Measurements from ENCODE around the gene AOPEP.

AOPEP gene

DNA sequence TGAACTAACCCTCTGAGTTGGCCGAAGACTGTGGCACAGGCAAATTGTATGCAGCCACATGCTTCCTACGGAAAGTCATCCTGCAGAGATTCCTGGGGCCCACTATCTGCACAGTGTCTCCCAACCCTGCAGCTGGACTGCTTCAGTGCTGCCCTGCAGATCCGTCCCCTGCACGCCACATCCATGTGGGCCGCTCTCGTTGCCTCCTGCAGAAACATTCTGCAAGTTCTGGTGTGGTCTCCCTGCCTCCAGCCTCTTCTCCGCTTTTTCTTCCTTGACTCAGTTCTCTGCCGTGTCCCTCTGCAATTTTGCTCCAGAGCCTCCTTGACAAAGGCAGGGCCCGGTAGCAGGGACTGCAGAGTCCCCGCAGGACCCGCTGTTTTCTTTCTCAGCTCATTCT is 249.0 kb downstream of the AOPEP start:
- DNase-seq = no peak

DNA sequence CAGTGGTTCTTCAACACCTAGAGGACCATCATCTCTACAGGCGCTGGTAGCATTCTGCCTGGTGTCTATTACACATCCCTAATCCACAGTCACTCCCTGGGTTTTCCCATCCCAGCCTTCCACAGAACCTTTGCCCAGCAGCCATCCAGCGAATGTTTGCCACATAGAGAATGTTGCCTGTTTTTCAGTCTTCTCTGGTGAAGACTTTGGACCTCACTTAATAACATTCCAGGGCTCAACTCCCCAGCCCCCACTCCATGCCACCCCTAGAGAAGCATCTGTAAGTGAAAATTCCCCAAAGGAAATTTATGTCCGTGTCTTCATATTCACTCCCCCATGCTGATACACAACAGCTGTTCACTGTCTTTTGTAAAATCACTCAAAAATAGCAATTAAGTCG is 249.6 kb downstream of the AOPEP start:
- no peak for DNase-seq

DNA sequence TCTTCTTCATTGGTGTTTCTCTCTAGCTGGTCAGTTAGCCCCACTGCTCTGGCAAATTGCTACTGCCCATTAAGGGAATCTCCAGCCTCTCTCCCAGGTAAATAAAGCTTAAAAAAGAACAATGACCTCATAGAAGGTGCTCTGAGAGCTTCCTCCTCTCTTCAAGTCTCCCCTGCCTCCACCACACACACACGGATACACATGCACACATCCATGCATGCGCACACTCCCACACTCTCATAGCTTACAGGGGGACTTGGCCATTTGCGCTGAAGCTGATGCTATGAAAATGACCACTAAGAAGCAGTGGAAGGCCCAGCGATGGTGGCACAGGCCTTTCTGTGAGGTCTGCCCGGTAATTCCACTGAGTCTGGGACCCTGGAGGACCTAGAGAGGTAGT is 250.9 kb downstream of the AOPEP start:
- DNase-seq = no peak

GRCh38 chr9:94979904-94980507 is 253.5 kb downstream of the AOPEP start:
- DNase-seq = no peak

DNA sequence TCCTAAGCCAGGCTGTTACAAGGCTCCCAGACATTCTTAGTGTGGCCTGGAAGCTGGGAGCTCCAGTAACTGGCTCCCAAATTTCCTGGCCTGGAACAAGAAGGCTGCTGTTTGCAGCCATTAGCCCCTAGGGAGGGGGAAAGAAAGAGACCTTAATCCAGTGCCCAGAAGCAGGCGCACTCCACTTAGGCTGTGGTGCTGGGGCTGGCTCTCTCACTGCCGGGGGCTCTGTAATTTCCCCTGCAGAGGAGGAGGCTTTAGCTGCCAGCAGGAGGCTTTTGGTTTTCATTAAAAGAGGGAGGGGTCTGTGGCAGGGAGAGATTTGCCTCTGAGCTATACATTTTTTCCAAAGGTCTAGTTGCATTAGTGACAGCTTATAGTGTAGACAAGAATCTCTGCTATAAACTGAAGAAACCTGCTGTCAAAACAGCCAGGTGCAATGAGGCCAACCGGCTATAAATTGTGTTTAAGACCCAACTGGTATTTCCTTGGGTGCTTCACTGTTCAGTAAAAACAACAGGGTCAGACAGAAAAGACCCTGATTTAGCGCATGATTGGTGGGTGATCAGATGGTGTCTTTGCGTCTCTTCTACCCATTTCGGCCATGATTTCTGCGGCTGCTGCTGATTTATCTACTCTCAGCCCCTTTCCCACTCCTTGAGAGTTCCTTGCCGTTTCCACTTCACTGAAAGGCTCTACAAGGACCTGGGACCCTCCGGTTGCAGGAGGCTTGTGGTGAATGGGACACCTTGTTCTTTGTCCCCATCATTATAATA is 254.6 kb downstream of the AOPEP start:
- no peak for DNase-seq

GRCh38 chr9:94981723-94982090 is 255.2 kb downstream of the AOPEP start:
- no peak for DNase-seq

- DNase-seq = no peak
Observed at GRCh38 chr9:94982211-94982610, 255.7 kb downstream of the AOPEP start.

GRCh38 chr9:94983552-94983951 is 257.1 kb downstream of the AOPEP start:
- DNase-seq = no peak

- DNase-seq = no peak
Observed at GRCh38 chr9:94984891-94985476, 258.5 kb downstream of the AOPEP start.

- DNase-seq = no peak
Observed at GRCh38 chr9:94985649-94986048, 259.1 kb downstream of the AOPEP start.

DNA sequence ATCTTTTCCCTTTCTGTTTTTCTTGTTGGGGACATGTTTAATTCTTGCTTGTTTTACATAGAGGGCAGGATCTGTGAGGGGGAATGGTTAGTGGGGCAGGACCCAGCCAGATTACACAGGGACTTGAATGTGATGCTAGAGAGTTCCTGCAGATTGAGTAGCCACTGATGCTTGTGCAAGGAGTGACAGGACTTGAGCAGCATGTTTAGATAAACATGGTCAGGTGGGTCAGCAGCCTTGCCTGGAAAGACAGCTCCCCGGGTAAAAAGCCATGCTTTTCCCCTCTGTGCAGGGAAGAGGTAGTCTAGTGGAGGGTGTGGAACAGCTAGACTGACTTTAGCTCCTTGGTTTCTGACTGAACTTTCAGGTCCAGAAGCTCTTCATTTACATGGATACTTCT is 261.2 kb downstream of the AOPEP start:
- no peak for DNase-seq

GRCh38 chr9:94990897-94991561 is 264.5 kb downstream of the AOPEP start:
- no peak for DNase-seq

DNA sequence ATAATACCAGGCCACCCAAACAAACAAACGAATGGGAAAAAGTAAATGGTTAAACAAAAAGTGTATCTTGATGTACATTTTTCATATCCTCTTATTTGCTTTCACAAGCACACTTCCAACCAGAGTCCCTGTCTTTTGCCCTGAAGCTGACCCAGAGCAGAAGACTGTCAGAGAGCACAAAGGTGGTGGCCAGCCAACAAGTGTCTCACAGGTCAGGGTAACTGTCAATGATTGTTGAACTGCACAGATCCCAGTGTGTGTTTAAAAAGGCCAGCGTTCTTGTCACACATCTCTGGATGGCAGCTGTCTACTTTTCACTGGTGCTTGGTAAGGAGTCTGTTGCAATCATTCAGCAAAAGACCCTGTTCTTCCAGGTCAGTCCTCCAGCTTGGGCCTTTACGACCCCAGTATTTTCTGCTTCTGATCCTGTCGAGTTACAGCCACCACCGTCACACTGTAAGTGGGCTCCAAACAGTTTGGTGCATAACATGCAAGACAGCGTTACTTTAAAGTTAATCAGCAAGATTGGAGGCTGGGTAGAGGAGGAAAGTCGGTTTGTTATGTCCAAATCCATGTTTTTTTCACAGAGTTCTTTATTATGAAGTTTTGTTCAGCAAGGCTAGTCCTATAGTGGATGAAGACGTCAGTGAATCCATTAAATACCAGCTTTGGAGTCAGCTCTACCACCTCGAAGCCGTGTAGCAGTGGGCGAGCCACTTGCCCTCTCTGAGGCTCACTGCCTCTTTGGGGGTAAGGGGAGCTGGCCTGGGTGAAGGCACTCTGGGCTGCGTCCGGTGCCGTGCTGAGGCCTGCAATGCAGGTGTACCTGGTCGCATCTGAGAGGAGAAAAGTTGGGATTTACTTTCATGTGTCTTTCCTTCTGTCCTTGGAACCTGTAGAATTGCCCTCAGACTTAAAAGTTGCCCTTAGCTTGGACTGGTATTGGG is 265.7 kb downstream of the AOPEP start:
- DNase-seq = no peak

DNA sequence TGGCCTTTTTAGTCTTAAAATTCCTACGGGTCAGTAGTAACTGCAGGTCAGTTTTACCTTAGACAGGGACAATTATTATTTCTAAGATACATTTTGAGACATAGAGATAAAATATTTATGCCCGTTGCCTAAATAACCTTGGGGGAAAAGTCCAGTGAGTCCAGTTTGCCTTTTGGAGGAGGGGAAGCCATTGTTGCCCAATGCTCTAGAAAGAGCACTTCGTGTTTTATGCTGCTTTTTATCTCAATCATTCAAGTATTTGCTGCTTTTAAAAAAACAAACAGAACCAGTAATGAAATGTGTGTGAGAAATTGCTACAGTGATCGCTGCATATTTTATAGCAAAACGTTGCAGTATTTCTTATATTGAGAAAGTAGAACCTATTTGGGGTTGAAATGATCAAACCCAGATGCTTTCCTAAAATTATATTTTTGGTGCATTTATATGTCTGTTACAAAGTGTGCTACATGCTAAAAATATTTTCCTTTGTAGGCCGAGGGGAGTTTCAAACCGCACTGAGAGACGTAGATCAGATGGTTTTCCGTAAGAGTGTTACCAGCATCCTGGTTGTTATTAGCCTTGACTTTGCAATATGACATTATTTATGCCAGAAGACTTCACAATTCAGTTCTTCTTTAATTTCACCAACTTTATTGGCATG is 266.8 kb downstream of the AOPEP start:
- no peak for DNase-seq

DNA sequence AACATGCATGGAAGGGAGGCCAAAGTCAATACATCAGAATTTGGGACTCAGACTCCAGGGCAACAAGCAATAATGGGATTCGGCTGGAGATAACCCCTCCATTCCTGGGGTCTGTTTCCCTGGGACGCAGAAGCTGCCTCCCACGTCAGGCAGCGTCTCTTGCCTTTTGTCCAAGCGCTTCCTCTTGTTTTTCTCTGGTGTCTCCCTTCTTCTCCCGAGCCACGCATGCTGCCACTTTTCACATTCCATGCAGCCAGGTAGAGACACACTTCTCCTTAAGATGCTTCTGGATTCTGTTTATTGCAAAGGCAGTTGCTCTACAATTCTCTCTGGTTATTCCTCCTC is 267.3 kb downstream of the AOPEP start:
- DNase-seq = no peak

DNA sequence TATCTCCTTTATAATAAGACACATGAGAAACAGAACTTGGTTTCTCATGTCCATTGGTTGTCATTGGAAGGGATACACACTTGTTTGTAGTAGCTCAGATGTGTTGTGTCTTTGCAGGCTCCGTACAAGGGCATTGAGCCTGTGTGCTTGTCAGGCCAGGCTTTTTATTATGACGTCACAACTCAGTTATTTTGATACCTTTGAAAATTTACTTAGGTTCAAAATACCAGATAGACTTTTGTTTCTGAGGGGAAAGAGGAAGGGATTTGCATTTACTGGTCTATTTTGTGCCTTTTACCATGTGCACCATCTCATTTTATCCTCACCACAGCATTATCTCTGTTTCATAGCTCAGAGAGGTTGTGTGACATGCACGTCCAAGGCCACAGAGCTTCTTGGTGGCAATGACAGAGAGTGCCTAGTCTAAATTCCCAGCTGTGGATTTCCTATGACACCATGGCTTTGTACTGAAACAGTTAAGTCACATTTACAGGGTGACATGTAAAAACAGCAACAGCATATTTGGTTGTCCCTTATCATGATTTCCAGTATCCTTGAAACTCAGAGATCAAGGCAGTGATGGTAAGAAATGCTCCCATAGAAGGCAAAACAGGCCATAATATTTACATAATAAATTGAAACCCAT is 268.7 kb downstream of the AOPEP start:
- DNase-seq = no peak

DNA sequence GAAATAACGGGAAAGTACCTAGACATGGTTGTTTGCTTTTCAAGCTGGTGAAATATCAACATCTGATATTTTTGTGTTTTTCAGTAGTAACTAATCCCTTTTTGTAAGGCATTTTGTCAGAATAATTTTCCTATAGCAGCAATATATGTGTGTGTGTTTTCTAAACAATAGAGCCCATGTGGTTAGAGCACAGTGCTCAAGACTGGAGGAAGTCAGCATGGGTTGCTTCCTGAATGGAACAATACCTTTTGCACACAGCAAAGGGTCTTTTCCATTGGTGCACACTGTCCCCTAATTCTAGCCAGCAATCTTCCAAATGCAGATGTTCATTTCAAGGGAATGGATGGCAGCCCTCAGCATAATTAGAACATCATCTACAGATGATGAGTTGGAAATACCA is 270.1 kb downstream of the AOPEP start:
- no peak for DNase-seq

DNA sequence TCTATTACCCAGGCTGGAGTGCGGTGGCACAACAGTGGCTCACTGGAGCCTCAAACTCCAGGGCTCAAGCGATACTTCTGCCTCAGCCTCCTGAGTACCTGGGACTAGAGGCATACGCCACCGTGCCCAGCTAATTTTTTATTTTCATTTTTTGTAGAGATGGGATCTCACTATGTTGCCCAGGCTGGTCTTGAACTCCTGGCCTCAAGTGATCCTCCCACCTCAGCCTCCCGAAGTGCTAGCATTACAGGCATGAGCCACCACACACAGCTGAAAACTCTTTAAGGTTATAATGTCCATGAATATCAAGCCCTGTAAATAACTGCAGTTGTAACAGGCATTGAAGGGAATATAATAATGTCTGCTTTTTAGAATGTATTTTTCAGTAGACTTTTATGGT is 271.2 kb downstream of the AOPEP start:
- DNase-seq = no peak

DNA sequence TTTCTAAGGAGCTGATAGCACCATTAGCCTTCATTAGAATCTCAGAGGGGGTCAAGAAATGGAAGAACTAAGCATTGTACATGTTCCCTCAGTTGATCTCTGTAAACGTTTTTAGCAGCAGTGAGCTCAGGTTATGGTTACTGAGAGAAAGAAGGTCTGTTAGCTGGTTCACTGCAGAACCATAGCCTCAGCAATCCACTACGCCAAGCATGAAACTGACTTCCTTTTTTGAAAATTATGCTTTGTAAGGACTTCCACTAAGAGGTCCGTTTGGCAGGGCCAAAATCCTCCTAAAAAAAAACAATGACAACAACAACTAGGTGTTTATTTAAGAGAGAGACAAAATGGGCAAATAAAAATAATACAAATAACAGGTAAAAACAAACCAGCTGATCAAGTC is 273.3 kb downstream of the AOPEP start:
- no peak for DNase-seq

DNA sequence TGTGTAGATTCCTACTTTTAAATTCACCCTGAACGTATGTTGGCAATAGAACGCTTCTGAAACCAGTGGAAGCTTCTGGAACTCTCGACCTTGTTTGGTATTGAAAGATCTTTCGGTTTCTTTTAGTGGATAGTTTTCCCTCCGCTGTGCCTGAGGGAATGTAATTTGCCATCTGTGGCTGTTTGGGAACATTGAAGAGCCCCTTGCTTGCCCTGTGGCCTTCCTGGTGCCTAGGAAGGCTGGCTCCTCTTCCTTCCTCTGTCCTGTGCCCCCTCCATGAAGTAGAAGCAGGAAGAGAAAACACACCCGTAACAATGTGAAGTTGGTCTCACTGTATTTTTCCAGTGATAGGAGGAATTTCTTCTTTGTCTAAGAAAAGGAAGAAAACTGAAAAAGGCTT is 274.3 kb downstream of the AOPEP start:
- DNase-seq = no peak

- DNase-seq = no peak
Observed at GRCh38 chr9:95001720-95002119, 275.2 kb downstream of the AOPEP start.
